Kidney (tissue), 14 donors: Measurements from ENCODE around the gene VGLL4. TPM values are rescaled to one million over a fixed set of nuclear protein-coding genes. Genes with fewer than 3 reads are reported as not detected.

Experiments
- DNase-seq, 5 donors: peaks; one replicate each; pipeline ENCODE4 v3.0.0-alpha.2; 2013 to 2020
- FAIRE-seq: peaks from 2 replicates; lab custom pipeline; 2012; peaks lifted over from hg19 to GRCh38; lab: Jason Lieb, UNC
- H3K27ac ChIP-seq, 2 donors: one replicate each; pipeline ENCODE4 v1.7.0; 2013; ENCODE audit warnings: low read depth in 2 of 2, low read length in 2 of 2, inconsistent platforms in 1 of 2
- H3K27me3 ChIP-seq: one replicate; pipeline ENCODE4 v1.7.1; 2013; ENCODE audit warnings: low read length, inconsistent platforms; ENCODE audit not compliant: control insufficient read depth, insufficient read depth
- H3K36me3 ChIP-seq, 3 donors: one replicate each; pipeline versions ENCODE4 v1.7.0 to v1.7.1; 2013; ENCODE audit warnings: low read length in 3 of 3, control low read depth in 1 of 3, inconsistent platforms in 1 of 3; ENCODE audit not compliant: insufficient read depth in 3 of 3, control insufficient read depth in 2 of 3
- H3K4me1 ChIP-seq, 3 donors: one replicate each; pipeline versions ENCODE4 v1.7.0 to v1.7.1; 2013; ENCODE audit warnings: low read length in 3 of 3, inconsistent platforms in 1 of 3, low read depth in 1 of 3; ENCODE audit not compliant: control insufficient read depth in 2 of 3, insufficient read depth in 2 of 3
- H3K4me3 ChIP-seq, 3 donors: one replicate each; pipeline versions ENCODE4 v1.7.0 to v1.8.1; 2013; ENCODE audit warnings: low read length in 3 of 3, control low read depth in 1 of 3, inconsistent platforms in 1 of 3
- H3K9ac ChIP-seq, 3 donors: one replicate each; pipeline versions ENCODE4 v1.7.0 to v1.7.1; 2013; ENCODE audit warnings: low read length in 3 of 3, control low read depth in 1 of 3, inconsistent platforms in 1 of 3
- H3K9me3 ChIP-seq, 3 donors: one replicate each; pipeline versions ENCODE4 v1.7.0 to v1.7.1; 2013; ENCODE audit warnings: low read length in 3 of 3, control low read depth in 1 of 3, inconsistent platforms in 1 of 3; ENCODE audit not compliant: control insufficient read depth in 2 of 3, insufficient read depth in 1 of 3
- intact Hi-C: fragments of 100-400 bp; cut with DNase I; formaldehyde crosslinking; loops from one replicate; pipeline ENCODE4 v1.11.1; 2022
- polyA plus RNA-seq: library from polyadenylated mRNA; stranded (reverse); fragments of 350-450 nt; fragmentation: Illumina TruSeq; extraction: RNeasy Lipid Tissue Mini Kit (QIAGEN cat#74804); gene quantifications from one replicate; pipeline ENCODE4 v1.2.3, GENCODE V29; 2014; ENCODE audit warnings: low read depth, low replicate concordance; ENCODE audit not compliant: insufficient read depth
- total RNA-seq: library from RNA; stranded (reverse); fragmentation: NEBNext Ultra II Directional; extraction: Animal tissue kit (Norgen Biotek cat#: 25700); gene quantifications from one replicate; pipeline ENCODE4 v1.2.1, GENCODE V29; 2021
- TF ChIP-seq, protein P1 (sequence below): IDR thresholded peaks from 3 replicates; pipeline ENCODE4 v1.5.1; 2012; ENCODE audit warnings: mild to moderate bottlenecking, moderate library complexity, borderline replicate concordance; ENCODE audit not compliant: insufficient read depth; ENCODE audit errors: extremely low read depth
- donor health status: control.
- donor health status: control.
- donor health status: control.
- donor health status: control.
- donor health status: control.
- donor health status: DM: yes; HTN: yes; CAD: no.
- donor health status: Normal renal cell carcinoma (clear cell type).

The VGLL4 gene
- total and polyA plus RNA-seq, 2 donors from 2014 or later = 41.4 to 78.5 TPM

DNA sequence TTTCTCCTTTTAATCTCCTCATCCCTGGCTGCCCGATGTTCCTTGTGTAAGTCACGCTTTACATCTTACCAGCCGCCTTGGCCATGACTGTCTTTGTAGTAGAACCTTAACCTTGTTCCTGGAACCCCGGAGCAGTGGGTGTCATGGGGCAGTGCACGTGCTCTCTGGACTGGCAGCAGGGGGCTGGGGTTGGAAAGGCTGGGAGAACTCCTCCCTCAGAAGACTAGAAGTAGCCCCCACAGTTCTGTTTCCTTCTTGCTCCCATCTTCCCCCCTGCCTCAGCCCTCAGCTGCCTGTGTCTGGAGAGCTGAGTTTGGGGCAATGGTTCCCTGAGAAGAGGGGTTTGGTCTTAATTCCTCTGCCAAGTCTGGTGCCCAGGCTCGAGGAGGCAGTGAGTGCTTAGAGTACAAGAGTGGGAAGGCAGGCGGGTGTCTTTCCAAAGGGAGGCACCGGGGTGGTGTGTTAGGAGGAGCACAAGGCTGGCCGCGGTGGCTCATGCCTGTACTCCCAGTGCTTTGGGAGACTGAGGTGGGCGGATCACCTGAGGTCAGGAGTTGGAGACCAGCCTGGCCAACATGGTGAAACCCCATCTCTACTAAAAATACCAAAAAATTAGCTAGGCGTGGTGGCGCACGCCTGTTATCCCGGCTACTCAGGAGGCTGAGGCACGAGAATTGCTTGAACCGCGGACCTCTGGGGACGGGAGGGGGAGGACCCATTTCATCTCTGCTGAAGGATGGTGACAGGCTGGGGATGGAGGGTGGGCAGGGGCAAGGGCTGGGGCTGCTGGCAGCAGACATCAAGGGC lies 100.4 kb downstream of the VGLL4 start:
- intact Hi-C loops = no loop called here

DNA sequence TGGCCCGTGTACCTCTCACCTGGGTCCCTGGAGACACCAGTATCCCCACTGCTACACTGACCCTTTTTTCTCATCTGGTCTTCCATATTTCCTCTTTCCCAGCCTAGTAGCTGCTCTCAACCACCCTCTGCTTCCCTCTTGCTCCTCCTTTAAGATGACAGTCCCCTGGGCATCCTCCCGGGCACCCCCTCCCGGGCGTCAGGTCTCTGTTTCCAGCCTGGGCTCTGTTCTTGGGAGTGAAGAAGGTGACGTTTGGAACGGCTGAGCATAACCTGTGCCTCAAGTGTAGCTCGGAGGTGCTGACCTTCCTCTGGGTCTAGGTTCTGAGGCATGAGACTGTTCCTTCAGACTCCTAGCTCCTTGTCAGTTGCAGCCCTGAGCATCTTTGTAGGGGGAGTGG lies 101.2 kb downstream of the VGLL4 start:
- H3K9ac ChIP-seq = no peak overlapping the region
- no peaks in the 10 kb centered on the region for H3K27me3 ChIP-seq
- no peak for FAIRE-seq
- H3K9me3 ChIP-seq = no peaks in the 10 kb centered on the region
- H3K4me3 ChIP-seq = no peak overlapping the region
- intact Hi-C loops = no loop called here
- H3K36me3 ChIP-seq = no peaks in the 10 kb centered on the region
- DNase-seq = no peak
- peaks cover 0 to 3% (median 0%) of the 10 kb centered on the region in 3 donors for H3K4me1 ChIP-seq
- no peak overlapping the region for H3K27ac ChIP-seq
- TF ChIP-seq, protein P1, sequence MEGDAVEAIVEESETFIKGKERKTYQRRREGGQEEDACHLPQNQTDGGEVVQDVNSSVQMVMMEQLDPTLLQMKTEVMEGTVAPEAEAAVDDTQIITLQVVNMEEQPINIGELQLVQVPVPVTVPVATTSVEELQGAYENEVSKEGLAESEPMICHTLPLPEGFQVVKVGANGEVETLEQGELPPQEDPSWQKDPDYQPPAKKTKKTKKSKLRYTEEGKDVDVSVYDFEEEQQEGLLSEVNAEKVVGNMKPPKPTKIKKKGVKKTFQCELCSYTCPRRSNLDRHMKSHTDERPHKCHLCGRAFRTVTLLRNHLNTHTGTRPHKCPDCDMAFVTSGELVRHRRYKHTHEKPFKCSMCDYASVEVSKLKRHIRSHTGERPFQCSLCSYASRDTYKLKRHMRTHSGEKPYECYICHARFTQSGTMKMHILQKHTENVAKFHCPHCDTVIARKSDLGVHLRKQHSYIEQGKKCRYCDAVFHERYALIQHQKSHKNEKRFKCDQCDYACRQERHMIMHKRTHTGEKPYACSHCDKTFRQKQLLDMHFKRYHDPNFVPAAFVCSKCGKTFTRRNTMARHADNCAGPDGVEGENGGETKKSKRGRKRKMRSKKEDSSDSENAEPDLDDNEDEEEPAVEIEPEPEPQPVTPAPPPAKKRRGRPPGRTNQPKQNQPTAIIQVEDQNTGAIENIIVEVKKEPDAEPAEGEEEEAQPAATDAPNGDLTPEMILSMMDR = no peak

More for the DNA sequence above, 100.4 kb downstream of the VGLL4 start:
- TF ChIP-seq, protein P1 = no peak
- H3K9me3 ChIP-seq = no peaks in the 10 kb centered on the region
- DNase-seq (no peak), FAIRE-seq (no peak)
- H3K27me3 ChIP-seq = no peaks in the 10 kb centered on the region
- no peak overlapping the region for H3K4me3 ChIP-seq
- H3K9ac ChIP-seq = no peak overlapping the region
- no peaks in the 10 kb centered on the region for H3K36me3 ChIP-seq
- peaks cover 0 to 3% (median 0%) of the 10 kb centered on the region in 3 donors for H3K4me1 ChIP-seq
- no peak overlapping the region for H3K27ac ChIP-seq

- peak in 1 of 5 donors; percentile 44 for DNase-seq
- no peaks in the 10 kb centered on the region for H3K27me3 ChIP-seq
- TF ChIP-seq, protein P1 = no peak
- intact Hi-C loops = no loop called here
- no peak overlapping the region for H3K4me3 ChIP-seq
- H3K9ac ChIP-seq = no peak overlapping the region
- H3K9me3 ChIP-seq = no peaks in the 10 kb centered on the region
- FAIRE-seq = no peak
- no peaks in the 10 kb centered on the region for H3K36me3 ChIP-seq
- H3K4me1 ChIP-seq = peaks cover 0 to 3% (median 0%) of the 10 kb centered on the region in 3 donors
- H3K27ac ChIP-seq = no peak overlapping the region
Observed at GRCh38 chr3:11541321-11542303, 102.1 kb downstream of the VGLL4 start.
